Upper lobe of right lung (tissue), 1 donor: ENCODE measurements around the gene TSPAN15. TPM values are rescaled to one million over a fixed set of nuclear protein-coding genes. Genes with fewer than 3 reads are reported as not detected.

Source experiments
- ATAC-seq: fragments of 200-7000 bp; cut with Tn5 transposase; one replicate; pipeline ENCODE4 v1.9.1; 2020; ENCODE audit warnings: mild to moderate bottlenecking, moderate library complexity
- DNase-seq: peaks from one replicate; pipeline ENCODE4 v3.0.0-alpha.2; 2020
- H3K27ac ChIP-seq: fragments of 200-600 bp; one replicate; pipeline ENCODE4 v1.8.0; 2022
- H3K27me3 ChIP-seq: fragments of 200-600 bp; one replicate; pipeline ENCODE4 v1.8.0; 2022; ENCODE audit warnings: mild to moderate bottlenecking
- H3K36me3 ChIP-seq: fragments of 200-600 bp; one replicate; pipeline ENCODE4 v1.8.0; 2022
- H3K4me1 ChIP-seq: fragments of 200-600 bp; one replicate; pipeline ENCODE4 v1.8.0; 2022
- H3K4me3 ChIP-seq: fragments of 200-600 bp; one replicate; pipeline ENCODE4 v1.8.0; 2022; ENCODE audit warnings: mild to moderate bottlenecking
- H3K9me3 ChIP-seq: fragments of 200-600 bp; one replicate; pipeline ENCODE4 v1.8.0; 2022
- intact Hi-C: fragments of 100-400 bp; cut with DNase I; formaldehyde crosslinking; loops from one replicate; pipeline ENCODE4 v1.11.0; 2022
- total RNA-seq: library from RNA; stranded (reverse); fragmentation: NEBNext Ultra II Directional; extraction: Animal tissue kit (Norgen Biotek cat#: 25700); gene quantifications from one replicate; pipeline ENCODE4 v1.2.1, GENCODE V29; 2021
- TF ChIP-seq, protein P1 (sequence below): fragments of 200-600 bp; IDR thresholded peaks from one replicate; pipeline ENCODE4 v1.8.0; 2022; ENCODE audit warnings: antibody characterized with exemption
- donor health status: DM: no; HTN: yes; CAD: no; lungs with severe emphysema.

The TSPAN15 gene
- total RNA-seq, 1 donor from 2014 or later, result 47.3 TPM

DNA sequence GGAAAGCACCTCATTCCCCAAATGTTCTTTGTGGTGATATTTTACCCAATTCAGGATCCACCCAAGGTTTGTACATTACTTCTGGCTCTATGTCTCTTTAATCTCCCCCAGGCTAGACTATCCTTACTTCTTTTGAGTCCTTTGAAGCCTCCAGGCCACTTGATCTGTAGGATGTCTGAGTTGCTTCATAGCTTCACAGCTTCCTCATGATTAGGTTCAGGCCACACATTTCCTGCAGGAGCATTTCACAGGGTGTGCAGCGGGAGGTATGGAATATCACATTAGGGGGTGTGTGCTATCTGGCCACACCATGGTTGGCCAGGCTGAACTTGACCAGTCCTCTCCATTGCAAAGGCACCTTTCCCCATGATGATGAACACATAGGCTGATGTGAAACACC lies 18.7 kb downstream of the TSPAN15 start:
- H3K4me3 ChIP-seq, result no peak overlapping the region

DNA sequence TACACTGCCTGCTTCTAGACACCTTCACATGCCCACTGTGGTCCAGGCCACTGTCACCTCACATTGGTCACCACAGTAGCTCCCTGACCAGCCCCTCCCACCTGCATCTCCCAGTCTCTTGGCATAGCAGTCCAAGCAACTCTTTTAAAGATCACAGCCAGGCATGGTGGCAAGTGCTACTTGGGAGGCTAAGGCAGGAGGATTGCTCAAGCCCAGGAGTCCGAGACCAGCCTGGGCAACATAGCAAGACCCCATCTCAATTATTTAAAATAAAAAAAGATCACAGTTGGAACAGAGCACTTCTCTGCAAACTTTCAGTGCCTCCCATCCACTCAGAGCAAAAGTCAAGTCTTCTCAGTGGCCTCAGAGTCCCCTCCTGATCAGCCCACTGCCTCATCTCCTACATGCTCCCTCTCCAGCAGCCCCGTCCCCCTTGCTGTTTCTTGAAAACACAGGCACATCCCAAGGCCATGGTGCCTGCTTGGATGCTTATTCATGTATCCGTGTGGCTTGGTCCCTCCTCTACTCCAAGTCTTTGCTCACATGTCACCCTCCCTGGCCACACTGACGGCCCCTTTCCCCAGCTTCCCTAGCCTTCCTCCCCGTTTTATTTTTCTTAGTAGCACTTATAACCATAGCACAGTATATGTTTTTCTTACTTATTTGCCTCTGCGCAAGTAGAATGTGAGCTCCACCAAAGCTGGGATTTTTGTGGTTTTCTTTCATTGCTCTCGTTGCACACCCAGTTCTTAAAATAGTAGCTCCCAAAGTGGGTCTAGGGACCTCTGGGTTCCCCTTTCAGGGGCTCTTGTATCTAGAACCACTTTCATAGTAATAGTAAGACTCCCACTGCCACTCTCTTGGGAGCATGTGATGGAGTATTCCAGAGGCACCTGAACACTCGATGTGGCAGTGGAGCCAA lies 19.5 kb downstream of the TSPAN15 start:
- Histone ChIP-seq H3K4me1 (peaks cover 44% of the 10 kb centered on the region), H3K27ac (no peak overlapping the region), H3K36me3 (no peaks in the 10 kb centered on the region), H3K9me3 (no peaks in the 10 kb centered on the region), H3K27me3 (no peaks in the 10 kb centered on the region), H3K4me3 (no peak overlapping the region)
- ATAC-seq (no peak), DNase-seq (no peak)
- TF ChIP-seq, protein P1, sequence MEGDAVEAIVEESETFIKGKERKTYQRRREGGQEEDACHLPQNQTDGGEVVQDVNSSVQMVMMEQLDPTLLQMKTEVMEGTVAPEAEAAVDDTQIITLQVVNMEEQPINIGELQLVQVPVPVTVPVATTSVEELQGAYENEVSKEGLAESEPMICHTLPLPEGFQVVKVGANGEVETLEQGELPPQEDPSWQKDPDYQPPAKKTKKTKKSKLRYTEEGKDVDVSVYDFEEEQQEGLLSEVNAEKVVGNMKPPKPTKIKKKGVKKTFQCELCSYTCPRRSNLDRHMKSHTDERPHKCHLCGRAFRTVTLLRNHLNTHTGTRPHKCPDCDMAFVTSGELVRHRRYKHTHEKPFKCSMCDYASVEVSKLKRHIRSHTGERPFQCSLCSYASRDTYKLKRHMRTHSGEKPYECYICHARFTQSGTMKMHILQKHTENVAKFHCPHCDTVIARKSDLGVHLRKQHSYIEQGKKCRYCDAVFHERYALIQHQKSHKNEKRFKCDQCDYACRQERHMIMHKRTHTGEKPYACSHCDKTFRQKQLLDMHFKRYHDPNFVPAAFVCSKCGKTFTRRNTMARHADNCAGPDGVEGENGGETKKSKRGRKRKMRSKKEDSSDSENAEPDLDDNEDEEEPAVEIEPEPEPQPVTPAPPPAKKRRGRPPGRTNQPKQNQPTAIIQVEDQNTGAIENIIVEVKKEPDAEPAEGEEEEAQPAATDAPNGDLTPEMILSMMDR, result no peak
- intact Hi-C loops, result no loop called here

More for the DNA sequence above, 18.7 kb downstream of the TSPAN15 start:
- Histone ChIP-seq H3K27me3 (no peaks in the 10 kb centered on the region), H3K27ac (peak overlapping the region; percentile 2), H3K9me3 (no peaks in the 10 kb centered on the region), H3K4me1 (peaks cover 45% of the 10 kb centered on the region), H3K36me3 (no peaks in the 10 kb centered on the region)
- DNase-seq (no peak), ATAC-seq (no peak)
- TF ChIP-seq, protein P1, result no peak
- intact Hi-C loops, result no loop called here

DNA sequence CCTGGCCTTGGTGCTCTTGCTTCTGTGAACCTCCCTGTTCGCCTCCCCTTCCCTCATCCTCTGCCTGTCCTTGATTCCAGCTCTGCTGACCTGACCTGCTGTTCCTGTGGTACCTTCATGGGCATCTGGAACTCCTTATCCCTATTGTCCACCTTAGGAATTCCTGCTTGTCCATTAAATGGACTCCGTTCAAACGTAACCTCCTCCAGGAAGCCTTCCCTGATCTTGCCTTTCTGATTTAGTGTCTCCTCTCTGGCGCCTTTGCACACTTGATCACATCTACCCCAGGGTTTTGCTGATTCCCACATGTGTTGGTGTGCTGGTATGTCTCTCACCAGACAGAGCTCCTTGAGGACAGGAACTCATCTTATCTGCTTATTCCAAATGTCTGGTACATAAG lies 20.9 kb downstream of the TSPAN15 start:
- H3K36me3 ChIP-seq, result no peaks in the 10 kb centered on the region
- H3K9me3 ChIP-seq, result no peaks in the 10 kb centered on the region
- no peak overlapping the region for H3K4me3 ChIP-seq
- DNase-seq (no peak), ATAC-seq (no peak)
- H3K27me3 ChIP-seq, result no peaks in the 10 kb centered on the region
- no peak overlapping the region for H3K27ac ChIP-seq
- intact Hi-C loops, result no loop called here
- TF ChIP-seq, protein P1, result no peak
- H3K4me1 ChIP-seq, result peaks cover 36% of the 10 kb centered on the region

DNA sequence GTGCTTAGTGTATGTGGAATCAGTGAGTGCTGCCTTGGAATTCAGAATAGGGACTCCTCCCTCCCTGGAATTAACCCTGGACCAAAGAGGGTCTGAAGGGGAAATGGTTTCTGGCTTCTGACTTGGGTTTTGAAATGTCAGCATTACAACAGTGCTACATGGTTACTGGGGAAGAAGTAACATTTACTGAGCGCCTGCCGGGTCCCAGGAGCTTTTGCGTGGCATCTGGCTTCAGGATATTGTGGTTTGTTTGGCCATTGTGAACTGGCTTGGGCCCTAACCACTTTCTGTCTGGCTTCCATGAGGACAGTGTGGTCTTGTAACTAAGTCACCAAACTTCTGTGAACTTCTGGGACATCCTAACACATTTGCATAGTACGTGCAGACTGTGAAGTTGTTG lies 21.3 kb downstream of the TSPAN15 start:
- ATAC-seq, result peak; percentile 31
- Histone ChIP-seq H3K4me3 (no peak overlapping the region), H3K27ac (no peak overlapping the region), H3K9me3 (no peaks in the 10 kb centered on the region), H3K4me1 (peaks cover 36% of the 10 kb centered on the region), H3K36me3 (no peaks in the 10 kb centered on the region), H3K27me3 (no peaks in the 10 kb centered on the region)
- DNase-seq, result no peak
- intact Hi-C loops, result no loop called here
- TF ChIP-seq, protein P1, result no peak

DNA sequence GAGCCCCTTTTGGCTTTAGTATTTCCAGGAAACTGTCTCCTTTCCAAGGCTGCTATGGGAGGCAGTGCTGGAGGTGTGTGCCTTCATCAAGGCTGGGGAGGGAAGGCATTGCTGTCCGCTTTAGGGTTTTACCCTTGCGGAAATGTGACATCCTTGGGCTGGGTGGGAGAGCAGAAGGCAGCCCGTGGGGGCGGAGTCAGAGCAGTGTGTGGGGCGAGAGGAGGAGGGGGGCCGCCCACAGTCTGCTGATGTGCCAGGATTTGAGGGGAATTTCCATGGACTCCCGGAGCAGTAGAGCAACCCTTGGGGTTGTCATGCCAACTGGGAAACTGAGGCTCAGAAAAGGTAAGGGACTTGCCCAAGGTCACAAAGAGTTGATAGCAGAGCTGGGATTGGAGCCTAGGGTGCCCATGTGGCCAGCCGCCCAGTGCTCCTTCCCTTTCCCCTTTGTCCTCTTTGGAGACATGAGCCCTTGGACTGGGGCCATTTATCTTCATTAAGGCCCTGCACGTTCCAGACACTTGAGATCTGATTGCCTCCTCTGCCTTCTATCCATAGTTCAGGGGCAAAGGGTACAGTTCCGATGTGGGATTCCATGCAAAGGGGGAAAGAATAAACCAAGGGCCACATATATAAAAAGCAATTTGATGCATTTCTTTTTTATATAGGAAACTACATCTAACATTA lies 22.2 kb downstream of the TSPAN15 start:
- no peaks in the 10 kb centered on the region for H3K9me3 ChIP-seq
- H3K36me3 ChIP-seq, result no peaks in the 10 kb centered on the region
- no peak overlapping the region for H3K27ac ChIP-seq
- intact Hi-C loops, result no loop called here
- no peak for ATAC-seq
- no peaks in the 10 kb centered on the region for H3K27me3 ChIP-seq
- H3K4me1 ChIP-seq, result peaks cover 34% of the 10 kb centered on the region
- no peak overlapping the region for H3K4me3 ChIP-seq
- no peak for DNase-seq
- TF ChIP-seq, protein P1, result no peak
